Globus pallidus (tissue), 1 donor: Measurements from ENCODE around the gene RBMS3.

Experiments
- DNase-seq: peaks from one replicate; pipeline ENCODE4 v3.0.0-alpha.2; 2015; ENCODE audit warnings: low spot score

RBMS3 gene

DNA sequence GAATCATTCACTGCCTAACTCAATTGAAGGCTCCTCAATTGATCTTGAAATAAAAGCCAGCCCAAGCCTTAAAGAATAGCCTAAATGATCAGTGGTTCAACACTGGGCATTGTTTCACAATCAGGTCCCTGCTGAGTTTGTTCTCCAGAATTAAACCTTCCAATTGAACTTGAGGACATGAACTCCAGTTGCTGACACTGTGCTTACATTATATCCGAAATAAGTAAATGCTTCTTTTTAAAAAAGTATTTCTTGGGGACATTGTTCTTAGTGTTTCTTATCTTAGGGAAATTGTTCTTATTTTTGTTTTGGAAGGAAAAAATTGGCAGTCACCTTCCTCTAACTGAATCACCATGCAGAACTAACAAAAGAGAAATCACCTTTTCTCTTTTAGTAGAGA, 450.2 kb downstream of the RBMS3 start:
- DNase-seq: no peak

GRCh38 chr3:29741231-29741630, 460.4 kb downstream of the RBMS3 start:
- DNase-seq: no peak

- DNase-seq: no peak
Observed at GRCh38 chr3:29745232-29745870, 464.5 kb downstream of the RBMS3 start.

GRCh38 chr3:29746163-29746760, 465.4 kb downstream of the RBMS3 start:
- no peak for DNase-seq

GRCh38 chr3:29747991-29748390, 467.1 kb downstream of the RBMS3 start:
- no peak for DNase-seq

GRCh38 chr3:29751647-29752314, 470.9 kb downstream of the RBMS3 start:
- no peak for DNase-seq

GRCh38 chr3:29754346-29754745, 473.5 kb downstream of the RBMS3 start:
- DNase-seq: no peak

- no peak for DNase-seq
Observed at GRCh38 chr3:29755416-29755815, 474.5 kb downstream of the RBMS3 start.

- DNase-seq: no peak
Observed at GRCh38 chr3:29757054-29757777, 476.3 kb downstream of the RBMS3 start.

DNA sequence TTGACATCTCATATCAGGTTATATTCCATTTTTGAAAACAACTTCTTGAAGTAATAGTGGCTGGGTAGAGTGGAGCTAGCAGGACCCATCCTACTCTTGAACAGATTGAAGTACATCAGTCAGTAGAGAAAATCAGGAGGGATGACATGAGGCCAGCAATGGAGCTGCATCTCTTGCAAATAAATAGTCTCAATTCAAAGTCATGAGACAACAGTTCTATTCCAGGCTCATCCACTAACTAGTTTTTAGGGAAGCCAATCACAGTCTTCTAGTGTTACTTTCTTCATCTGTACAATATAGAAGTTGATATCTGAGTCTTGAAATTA, 477.2 kb downstream of the RBMS3 start:
- DNase-seq: no peak

GRCh38 chr3:29758434-29759322, 477.8 kb downstream of the RBMS3 start:
- DNase-seq: no peak

- no peak for DNase-seq
Observed at GRCh38 chr3:29759411-29760225, 478.7 kb downstream of the RBMS3 start.

- DNase-seq: no peak
Observed at GRCh38 chr3:29760226-29760685, 479.4 kb downstream of the RBMS3 start.

GRCh38 chr3:29761517-29761916, 480.6 kb downstream of the RBMS3 start:
- DNase-seq: no peak

- no peak for DNase-seq
Observed at GRCh38 chr3:29763115-29763514, 482.2 kb downstream of the RBMS3 start.

DNA sequence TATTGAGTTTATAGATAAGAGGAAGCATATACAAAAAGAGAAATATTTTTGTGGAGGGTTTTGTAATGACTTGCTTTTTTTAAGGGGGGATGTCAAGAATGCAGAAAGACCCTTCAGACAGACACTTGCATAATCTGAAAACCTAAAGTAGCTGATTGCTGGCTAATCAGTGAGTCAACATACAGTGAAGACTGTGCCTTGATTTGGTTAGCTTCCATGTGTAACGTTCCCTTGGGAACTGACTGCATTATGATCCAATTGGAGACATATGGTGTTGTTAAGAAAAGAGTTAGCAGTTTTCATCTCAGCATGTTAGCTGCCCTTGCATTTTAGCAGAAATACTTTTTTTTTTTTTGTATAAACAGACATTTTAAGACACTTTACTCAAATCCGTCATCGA, 483.2 kb downstream of the RBMS3 start:
- no peak for DNase-seq

- DNase-seq: no peak
Observed at GRCh38 chr3:29764603-29765254, 483.9 kb downstream of the RBMS3 start.

DNA sequence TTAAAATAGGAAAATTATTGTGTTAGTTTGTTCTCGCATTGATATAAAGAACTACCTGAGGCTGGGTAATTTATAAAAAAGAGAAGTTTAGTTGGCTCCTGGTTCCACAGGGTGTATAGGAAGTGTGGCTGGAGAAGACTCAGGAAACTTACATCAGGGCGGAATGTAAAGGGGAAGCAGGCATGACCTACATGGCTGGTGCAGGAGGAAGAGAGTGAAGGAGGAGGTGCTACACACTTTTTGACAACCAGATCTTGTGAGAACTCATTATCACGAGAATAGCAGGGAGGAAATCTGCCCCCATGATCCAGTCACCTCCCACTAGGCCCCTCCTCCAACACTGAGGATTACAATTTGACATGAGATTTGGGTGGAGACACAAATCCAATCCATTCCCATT, 490.7 kb downstream of the RBMS3 start:
- no peak for DNase-seq

DNA sequence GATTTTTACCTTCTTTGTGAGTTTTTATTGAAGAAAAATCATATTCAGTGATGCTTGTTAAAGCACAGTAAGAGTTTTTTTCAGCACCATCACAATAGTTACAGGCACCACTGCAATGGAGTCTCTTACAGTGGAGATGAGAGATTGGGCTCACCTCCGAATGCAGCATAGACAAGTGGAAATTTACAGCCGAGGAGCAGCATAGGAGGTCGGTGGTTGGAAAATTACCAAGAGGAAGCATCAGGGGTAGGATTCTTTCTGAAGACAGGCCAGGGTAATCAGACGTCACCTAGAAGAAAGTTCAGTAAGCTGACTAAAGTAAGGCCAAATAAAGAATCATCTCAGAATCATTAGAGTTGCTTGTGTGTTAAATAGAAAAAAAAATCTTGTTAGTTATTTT, 491.6 kb downstream of the RBMS3 start:
- DNase-seq: no peak

DNA sequence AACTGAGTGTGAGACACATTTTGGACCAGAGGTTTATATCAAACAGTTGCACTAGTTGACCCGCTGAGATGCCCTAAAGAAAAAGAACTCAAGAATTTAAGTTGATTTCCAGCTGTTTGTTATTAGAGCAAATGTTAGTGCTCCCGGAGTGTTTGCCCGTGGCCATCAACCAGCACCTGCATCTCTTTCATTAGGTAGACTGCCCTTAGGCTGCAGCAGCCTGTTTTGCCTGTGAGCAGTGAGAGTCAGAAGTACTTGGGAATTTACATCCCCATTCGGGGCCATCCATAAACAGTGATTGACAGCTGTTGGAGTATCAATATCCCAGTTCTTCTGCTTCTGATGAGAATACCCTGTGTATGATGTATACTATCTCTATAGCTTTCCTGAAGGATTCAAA, 492.6 kb downstream of the RBMS3 start:
- no peak for DNase-seq

DNA sequence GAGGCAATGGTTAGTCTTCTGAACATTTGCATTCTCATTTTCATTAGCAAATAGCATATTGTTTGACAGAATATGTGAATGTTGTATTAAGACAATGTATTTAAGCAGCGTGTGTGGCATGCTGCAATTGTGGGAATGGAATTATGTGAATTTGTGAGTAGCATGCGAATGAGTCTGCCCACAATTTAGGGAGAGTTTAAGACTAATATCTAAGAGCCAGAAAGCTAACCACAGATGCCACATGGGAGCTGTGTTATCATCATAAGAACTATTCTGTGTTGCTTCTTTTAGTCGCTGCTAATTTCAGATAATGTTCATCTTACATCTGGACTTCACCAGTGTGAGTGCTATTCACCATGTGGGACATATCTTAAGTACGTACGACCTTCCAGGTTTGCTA, 494.5 kb downstream of the RBMS3 start:
- no peak for DNase-seq
